DND-41 (cell line): ENCODE data around the gene PCSK4.

Experiments
- EZH2 ChIP-seq: IDR thresholded peaks from 3 replicates; pipeline ENCODE4 v1.6.1; 2012; ENCODE audit warnings: borderline replicate concordance, low read depth, mild to moderate bottlenecking, moderate library complexity, low read length, inconsistent platforms; ENCODE audit not compliant: severe bottlenecking
- TF ChIP-seq, protein P1 (sequence below): IDR thresholded peaks from 2 replicates; pipeline ENCODE4 v1.5.1; 2012; ENCODE audit warnings: borderline replicate concordance, low read length, moderate library complexity, mild to moderate bottlenecking; ENCODE audit not compliant: poor library complexity, severe bottlenecking; ENCODE audit errors: extremely low read depth

DNA sequence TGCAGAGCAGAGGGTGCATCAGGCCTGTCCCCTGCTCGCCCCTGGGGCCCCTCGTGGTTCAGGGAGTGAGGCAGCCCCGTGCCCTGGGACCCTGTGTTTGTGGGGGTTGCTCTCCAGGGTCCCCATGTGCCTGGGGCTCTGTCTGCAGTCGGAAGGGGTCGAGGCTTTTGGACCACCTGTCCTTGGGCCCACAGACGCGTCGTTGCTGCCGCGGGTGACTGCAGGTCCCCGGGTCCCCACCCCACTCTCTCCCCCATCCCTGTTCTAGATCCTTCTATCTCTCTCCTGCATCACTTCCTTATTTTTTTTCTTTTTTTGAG is 1.9 kb downstream of the PCSK4 start:
- TF ChIP-seq, protein P1, sequence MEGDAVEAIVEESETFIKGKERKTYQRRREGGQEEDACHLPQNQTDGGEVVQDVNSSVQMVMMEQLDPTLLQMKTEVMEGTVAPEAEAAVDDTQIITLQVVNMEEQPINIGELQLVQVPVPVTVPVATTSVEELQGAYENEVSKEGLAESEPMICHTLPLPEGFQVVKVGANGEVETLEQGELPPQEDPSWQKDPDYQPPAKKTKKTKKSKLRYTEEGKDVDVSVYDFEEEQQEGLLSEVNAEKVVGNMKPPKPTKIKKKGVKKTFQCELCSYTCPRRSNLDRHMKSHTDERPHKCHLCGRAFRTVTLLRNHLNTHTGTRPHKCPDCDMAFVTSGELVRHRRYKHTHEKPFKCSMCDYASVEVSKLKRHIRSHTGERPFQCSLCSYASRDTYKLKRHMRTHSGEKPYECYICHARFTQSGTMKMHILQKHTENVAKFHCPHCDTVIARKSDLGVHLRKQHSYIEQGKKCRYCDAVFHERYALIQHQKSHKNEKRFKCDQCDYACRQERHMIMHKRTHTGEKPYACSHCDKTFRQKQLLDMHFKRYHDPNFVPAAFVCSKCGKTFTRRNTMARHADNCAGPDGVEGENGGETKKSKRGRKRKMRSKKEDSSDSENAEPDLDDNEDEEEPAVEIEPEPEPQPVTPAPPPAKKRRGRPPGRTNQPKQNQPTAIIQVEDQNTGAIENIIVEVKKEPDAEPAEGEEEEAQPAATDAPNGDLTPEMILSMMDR = no peak
- no peak for TF ChIP-seq EZH2
